GM19023 (cell line): ENCODE results near the gene RAI1.
"Not testable (repeated sequence)": the region's sequence is repeated elsewhere in the genome, so short reads cannot be mapped to it uniquely, and the experiment has no call there.

Experiments
- ATAC-seq: cut with Tn5 transposase; IDR thresholded peaks from one replicate; pipeline ENCODE4 v1.9.1; 2021; ENCODE audit warnings: mild to moderate bottlenecking, moderate library complexity; ENCODE audit not compliant: unreplicated experiment

Gene RAI1

DNA sequence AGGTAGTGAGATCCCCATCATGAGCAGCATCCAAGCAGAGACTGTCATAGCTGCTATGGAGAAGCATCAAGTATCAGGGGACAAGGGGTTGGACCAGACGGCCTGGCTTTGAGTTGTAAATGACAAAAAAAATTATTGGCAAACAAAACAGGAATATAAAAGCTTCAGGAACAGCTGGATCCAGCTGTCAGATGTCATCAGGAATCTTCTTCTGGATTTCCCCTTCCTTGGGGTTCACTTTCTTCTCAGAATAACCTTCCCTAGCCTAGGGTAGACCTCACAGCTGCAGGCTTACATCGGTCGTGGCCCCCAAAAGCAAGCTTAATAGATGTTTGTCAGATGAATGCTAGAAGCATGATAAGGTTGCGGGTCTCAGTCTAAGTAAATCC lies 17.2 kb upstream of the RAI1 start:
- ATAC-seq = no peak

DNA sequence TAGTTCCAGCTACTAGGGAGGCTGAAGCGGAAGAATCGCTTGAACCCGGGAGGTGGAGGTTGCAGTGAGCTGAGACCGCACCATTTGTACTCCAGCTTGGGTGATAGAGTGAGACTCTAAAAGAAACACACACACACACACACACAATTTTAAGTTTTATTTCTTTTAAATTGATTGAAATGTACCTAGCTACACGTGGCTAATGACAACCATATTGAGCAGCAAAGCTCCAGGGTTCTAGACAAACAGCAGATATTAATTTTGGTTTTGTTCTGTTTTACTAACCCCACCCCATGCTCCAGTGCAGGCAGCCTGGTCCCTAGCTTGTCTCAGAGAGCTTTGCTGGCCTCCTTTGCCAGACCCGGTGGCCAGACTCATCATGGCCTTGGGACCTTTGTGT lies 16.0 kb upstream of the RAI1 start:
- no peak for ATAC-seq

- no peak for ATAC-seq
These were observed 15.0 kb upstream of the RAI1 start for GRCh38 chr17:17666111-17666714.

- no peak for ATAC-seq
These were observed 14.0 kb upstream of the RAI1 start for GRCh38 chr17:17667231-17667630.

DNA sequence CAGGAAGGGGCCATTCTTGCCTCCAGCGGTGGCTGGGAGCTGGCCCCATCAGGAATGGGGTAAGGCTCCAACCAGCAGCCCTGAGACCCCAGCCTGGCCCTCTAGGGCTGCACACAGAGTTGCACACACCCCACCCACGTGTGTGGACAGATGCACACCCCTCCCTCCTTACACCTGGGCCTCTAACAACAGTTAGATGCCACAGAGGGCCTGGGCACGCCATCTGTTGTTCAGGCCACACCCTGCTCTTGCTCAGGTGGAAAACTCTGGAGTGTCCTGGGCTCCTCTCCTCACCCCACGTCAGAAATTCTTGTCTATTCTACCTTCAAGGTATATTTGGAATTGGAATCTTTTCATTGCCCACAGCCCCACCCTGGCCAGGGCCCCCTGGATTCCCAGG lies 13.3 kb upstream of the RAI1 start:
- no peak for ATAC-seq

- ATAC-seq = no peak
These were observed 12.9 kb upstream of the RAI1 start for GRCh38 chr17:17668358-17668757.

GRCh38 chr17:17668775-17669579 lies 12.3 kb upstream of the RAI1 start:
- no peak for ATAC-seq

DNA sequence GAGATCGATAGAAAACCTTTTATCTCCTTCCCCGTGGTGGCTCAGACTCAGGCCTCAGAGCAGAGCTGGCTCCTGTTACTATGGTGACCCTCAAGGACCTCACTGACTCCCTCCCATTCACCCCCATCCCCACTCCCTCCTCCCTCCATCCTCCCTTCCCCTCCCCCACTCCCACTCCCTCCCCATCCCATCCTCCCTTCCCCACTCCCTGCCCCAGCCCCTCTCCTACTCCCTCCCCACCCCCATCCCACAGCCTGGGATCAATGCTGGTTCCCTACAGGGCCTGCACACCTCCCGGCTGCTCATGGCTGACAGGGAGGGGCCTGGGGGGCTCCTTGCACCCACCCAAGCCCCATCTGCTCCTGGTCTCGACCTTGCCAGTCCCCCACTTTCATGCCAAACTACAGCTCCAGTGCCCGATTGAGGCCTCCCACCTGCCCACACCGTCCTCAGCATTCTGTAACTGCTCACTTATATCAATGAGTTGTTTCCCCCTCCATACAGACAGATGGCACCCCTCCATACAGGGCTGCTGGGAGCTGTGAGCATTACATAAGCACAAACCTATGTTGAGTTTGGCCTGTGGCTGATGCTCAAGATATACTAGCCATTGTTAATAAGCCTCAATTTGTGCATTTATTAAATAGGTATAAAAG lies 11.6 kb upstream of the RAI1 start:
- no peak for ATAC-seq

GRCh38 chr17:17670701-17671305 lies 10.5 kb upstream of the RAI1 start:
- ATAC-seq = no peak

GRCh38 chr17:17671369-17672129 lies 9.7 kb upstream of the RAI1 start:
- ATAC-seq = no peak

DNA sequence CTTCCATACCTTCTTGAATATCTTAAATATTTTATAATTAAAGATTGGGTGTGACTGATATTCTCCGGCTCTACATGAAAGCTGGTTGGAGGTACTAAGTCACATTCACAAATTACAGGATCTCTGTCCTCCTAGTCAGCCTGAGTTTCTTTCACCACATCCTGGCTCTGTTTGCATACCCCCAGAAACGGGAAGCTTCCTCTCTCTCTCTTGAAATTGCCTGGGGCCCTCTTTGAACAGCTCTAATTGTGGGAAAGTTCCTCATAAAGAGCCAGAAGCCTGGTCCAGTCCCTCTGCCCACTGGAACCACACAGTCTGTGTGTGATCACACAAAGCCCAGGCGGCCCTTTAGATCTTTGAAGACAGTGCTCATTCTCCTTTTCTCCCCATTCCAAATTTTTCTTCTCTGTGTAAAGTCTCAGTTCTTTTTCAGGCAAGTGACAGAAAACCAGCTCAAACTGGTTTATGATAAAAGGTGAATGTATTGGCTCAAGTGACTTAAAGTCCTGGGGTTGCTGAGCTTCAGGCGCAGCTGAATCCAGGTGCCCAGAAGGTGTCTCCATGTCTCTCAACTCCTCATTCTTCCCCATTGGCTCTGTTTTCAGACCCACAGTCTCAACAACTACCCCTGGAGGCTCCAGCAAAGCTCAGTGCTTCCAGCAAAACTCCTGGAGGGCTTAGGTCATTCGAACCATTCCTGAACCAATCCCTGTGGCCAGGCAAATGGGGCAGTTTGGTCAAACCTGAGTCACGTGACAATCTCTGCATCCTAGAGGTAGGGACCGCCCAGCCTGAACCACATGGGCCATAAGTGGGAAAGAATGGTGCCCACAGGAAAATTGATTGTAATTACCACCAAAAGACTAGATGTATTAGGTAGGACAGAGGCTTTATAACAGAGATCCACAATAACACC lies 8.5 kb upstream of the RAI1 start:
- ATAC-seq = no peak

GRCh38 chr17:17675416-17675815 lies 5.8 kb upstream of the RAI1 start:
- ATAC-seq = no peak

GRCh38 chr17:17675925-17676534 lies 5.2 kb upstream of the RAI1 start:
- no peak for ATAC-seq

DNA sequence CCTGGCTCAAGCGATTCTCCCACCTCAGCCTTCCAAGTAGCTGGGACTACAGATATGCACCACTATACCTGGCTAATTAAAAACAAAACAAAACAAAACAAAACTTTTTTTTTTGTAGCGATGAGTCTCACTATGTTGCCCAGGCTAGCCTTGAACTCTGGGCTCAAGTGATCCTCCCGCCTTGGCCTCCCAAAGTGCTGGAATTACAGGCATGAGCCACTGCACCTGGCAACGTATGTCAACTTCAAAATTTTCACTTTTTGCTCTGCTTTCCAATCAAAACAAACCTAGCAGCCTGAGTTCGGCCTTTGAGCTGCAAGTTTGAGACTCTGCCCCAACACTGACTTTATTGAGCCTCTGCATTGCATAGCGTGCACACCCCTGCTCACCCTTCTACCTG lies 4.5 kb upstream of the RAI1 start:
- no peak for ATAC-seq

- no peak for ATAC-seq
These were observed 3.8 kb upstream of the RAI1 start for GRCh38 chr17:17677299-17678040.

DNA sequence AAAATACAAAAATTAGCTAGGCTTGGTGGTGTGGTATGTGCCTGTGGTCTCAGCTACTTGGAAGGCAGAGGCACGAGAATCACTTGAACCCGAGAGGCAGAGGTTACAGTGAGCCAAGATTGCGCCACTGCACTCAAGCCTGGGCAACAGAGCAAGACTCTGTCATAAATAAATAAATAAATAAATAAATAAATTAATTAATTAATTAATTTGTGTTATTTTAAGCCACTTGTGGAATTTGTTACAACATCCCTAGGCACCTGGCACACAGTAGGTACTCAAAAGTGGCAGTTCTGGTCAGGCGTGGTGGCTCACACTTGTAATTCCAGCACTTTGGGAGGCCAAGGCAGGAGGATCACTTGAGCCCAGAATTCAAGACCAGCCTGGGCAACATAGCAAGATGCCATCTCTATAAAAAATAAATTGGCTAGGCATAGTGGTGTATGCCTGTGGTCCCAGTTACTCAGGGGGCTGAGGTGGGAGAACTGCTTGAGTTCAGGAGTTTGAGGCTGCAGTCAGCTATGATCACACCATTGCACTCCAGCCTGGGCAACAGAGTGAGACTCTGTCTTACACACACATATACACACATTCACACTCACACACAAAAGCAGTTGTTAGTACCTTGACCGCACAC lies 3.1 kb upstream of the RAI1 start:
- ATAC-seq = not testable (repeated sequence)

- no peak for ATAC-seq
These were observed 2.0 kb upstream of the RAI1 start for GRCh38 chr17:17679243-17679642.

DNA sequence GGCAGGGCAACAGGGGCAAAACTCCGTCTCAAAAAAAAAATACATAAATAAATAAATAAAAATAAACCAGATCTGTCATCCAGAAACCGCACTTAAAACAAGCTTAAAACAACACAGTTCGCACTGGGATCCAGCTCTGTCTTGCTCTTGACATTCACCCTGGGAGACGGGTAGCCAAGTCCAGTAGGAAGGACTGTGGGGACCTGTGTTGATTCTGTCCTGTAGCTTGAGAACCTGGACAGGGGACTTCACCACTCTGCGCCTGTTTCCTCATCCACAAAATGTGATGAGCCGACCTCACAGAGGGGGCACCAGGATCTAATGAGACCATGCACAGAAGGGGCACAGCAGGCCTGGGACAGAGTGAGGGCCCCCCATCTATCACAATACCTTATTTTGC lies 1.5 kb upstream of the RAI1 start:
- no peak for ATAC-seq
